ENCODE results near the gene CYTH1. TPM values are rescaled to one million over a fixed set of nuclear protein-coding genes. Genes with fewer than 3 reads are reported as not detected.

Gene CYTH1
- total RNA-seq, 2 donors from 2014 or later = 23.1 to 27.4 TPM

DNA sequence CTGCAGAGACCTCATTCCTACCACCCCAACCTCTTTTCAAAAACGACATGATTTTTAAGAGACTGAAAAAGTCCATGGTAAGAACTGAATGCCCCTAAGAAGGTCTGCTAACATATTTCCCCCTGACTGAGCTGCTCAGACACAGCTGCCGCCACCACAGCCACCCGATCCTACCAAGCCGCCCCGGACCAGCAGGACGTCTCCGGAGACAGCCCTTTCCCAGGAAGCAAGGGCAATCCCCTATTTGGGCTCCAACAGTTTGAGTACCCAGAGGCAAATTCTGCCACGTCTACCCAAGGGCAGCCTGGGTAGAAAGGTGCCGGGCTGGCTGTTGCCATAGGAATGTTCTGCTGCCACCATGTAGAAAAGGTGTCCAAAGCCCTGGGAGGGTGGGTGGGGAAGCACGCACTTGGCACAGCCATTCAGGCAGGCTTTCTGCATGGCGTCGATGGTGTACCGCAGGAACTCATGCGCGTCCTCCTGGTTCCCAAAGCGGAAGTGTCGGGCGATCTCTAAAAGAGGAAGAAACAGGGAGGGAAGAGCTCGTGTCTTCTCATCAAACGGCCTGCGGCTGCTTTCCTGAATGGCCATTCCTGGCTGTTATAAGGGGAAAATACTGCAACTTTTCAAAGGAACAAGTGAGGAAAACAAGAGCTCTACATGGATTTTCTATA lies 44.9 kb upstream of the CYTH1 start:
- peaks cover 5% of the 10 kb centered on the region for H3K4me1 Mint-ChIP-seq
- no peaks in the 10 kb centered on the region for H3K4me1 ChIP-seq (ENCODE audit: control insufficient read depth, insufficient read depth, low read length)
- H3K27me3 ChIP-seq (ENCODE audit: control insufficient read depth, insufficient read depth, low read length, poor library complexity, severe bottlenecking) = no peaks in the 10 kb centered on the region
- no peak overlapping the region for H3K4me3 Mint-ChIP-seq
- H3K36me3 Mint-ChIP-seq (ENCODE audit: low read depth) = peaks cover 87% of the 10 kb centered on the region
- no peaks in the 10 kb centered on the region for H3K9me3 ChIP-seq (ENCODE audit: control insufficient read depth, low read length)
- H3K27ac Mint-ChIP-seq = peak overlapping the region; percentile 18
- H3K27ac ChIP-seq (ENCODE audit: low read depth, low read length) = no peak overlapping the region
- no peak overlapping the region for H3K9ac ChIP-seq (ENCODE audit: extremely low read depth, low read length, poor library complexity, severe bottlenecking)
- WGBS, 2 experiments (ENCODE audit: insufficient coverage in 1 of 2, insufficient read length in 1 of 2) = 95% methylated on average over 19 to 21 of the region's 21 CpGs
- TF ChIP-seq, protein P1, sequence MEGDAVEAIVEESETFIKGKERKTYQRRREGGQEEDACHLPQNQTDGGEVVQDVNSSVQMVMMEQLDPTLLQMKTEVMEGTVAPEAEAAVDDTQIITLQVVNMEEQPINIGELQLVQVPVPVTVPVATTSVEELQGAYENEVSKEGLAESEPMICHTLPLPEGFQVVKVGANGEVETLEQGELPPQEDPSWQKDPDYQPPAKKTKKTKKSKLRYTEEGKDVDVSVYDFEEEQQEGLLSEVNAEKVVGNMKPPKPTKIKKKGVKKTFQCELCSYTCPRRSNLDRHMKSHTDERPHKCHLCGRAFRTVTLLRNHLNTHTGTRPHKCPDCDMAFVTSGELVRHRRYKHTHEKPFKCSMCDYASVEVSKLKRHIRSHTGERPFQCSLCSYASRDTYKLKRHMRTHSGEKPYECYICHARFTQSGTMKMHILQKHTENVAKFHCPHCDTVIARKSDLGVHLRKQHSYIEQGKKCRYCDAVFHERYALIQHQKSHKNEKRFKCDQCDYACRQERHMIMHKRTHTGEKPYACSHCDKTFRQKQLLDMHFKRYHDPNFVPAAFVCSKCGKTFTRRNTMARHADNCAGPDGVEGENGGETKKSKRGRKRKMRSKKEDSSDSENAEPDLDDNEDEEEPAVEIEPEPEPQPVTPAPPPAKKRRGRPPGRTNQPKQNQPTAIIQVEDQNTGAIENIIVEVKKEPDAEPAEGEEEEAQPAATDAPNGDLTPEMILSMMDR (conservative IDR thresholded peaks at IDR 0.05) = no peak
- no peak overlapping the region for H3K4me3 ChIP-seq (ENCODE audit: low read length)
- no peak for DNase-seq
- no peaks in the 10 kb centered on the region for H3K9me3 Mint-ChIP-seq
- H3K36me3 ChIP-seq (ENCODE audit: control insufficient read depth, insufficient read depth, low read length) = peaks cover 76% of the 10 kb centered on the region
- H3K27me3 Mint-ChIP-seq (ENCODE audit: insufficient read depth) = no peaks in the 10 kb centered on the region

DNA sequence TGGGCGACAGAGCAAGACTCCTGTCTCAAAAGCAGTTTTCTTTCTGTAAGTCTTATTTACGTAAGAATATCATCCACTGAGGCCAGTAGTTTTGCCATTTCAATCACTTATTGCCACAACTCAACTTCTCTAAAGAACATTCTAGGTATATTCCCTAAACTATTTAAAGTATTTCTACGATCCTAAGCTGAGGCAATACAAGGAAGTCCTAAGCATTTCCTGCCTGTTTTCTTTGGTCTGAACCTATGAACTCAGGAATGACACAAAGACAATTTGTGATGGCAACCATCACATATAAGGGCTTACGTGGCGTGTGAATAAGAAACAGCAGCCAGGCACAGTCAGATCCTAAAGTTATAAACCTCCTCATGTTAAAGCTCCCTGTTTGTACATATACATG lies 44.3 kb upstream of the CYTH1 start:
- H3K9ac ChIP-seq (ENCODE audit: extremely low read depth, low read length, poor library complexity, severe bottlenecking) = no peak overlapping the region
- H3K9me3 ChIP-seq (ENCODE audit: control insufficient read depth, low read length) = no peaks in the 10 kb centered on the region
- Mint-ChIP-seq H3K27ac (no peak overlapping the region), H3K27me3 (ENCODE audit: insufficient read depth) (no peaks in the 10 kb centered on the region), H3K9me3 (no peaks in the 10 kb centered on the region), H3K36me3 (ENCODE audit: low read depth) (peaks cover 86% of the 10 kb centered on the region), H3K4me3 (no peak overlapping the region), H3K4me1 (peaks cover 5% of the 10 kb centered on the region)
- no peaks in the 10 kb centered on the region for H3K4me1 ChIP-seq (ENCODE audit: control insufficient read depth, insufficient read depth, low read length)
- H3K27ac ChIP-seq (ENCODE audit: low read depth, low read length) = no peak overlapping the region
- 92 to 93% methylated on average over 3 to 5 of the region's 5 CpGs for WGBS, 2 experiments (ENCODE audit: insufficient coverage in 1 of 2, insufficient read length in 1 of 2)
- DNase-seq = no peak
- peaks cover 76% of the 10 kb centered on the region for H3K36me3 ChIP-seq (ENCODE audit: control insufficient read depth, insufficient read depth, low read length)
- H3K4me3 ChIP-seq (ENCODE audit: low read length) = no peak overlapping the region
- TF ChIP-seq, protein P1 (conservative IDR thresholded peaks at IDR 0.05) = no peak
- H3K27me3 ChIP-seq (ENCODE audit: control insufficient read depth, insufficient read depth, low read length, poor library complexity, severe bottlenecking) = no peaks in the 10 kb centered on the region

GRCh38 chr17:78825696-78826095 lies 43.6 kb upstream of the CYTH1 start:
- 95 to 100% methylated on average over 2 to 6 of the region's 6 CpGs for WGBS, 2 experiments (ENCODE audit: insufficient coverage in 1 of 2, insufficient read length in 1 of 2)
- Histone ChIP-seq H3K27me3 (ENCODE audit: control insufficient read depth, insufficient read depth, low read length, poor library complexity, severe bottlenecking) (no peaks in the 10 kb centered on the region), H3K9me3 (ENCODE audit: control insufficient read depth, low read length) (no peaks in the 10 kb centered on the region), H3K27ac (ENCODE audit: low read depth, low read length) (no peak overlapping the region), H3K9ac (ENCODE audit: extremely low read depth, low read length, poor library complexity, severe bottlenecking) (no peak overlapping the region), H3K36me3 (ENCODE audit: control insufficient read depth, insufficient read depth, low read length) (peaks cover 75% of the 10 kb centered on the region), H3K4me1 (ENCODE audit: control insufficient read depth, insufficient read depth, low read length) (no peaks in the 10 kb centered on the region), H3K4me3 (ENCODE audit: low read length) (no peak overlapping the region)
- Mint-ChIP-seq H3K27me3 (ENCODE audit: insufficient read depth) (no peaks in the 10 kb centered on the region), H3K9me3 (no peaks in the 10 kb centered on the region), H3K36me3 (ENCODE audit: low read depth) (peaks cover 85% of the 10 kb centered on the region), H3K27ac (peak overlapping the region; percentile 70), H3K4me1 (peaks cover 5% of the 10 kb centered on the region), H3K4me3 (no peak overlapping the region)
- TF ChIP-seq, protein P1 (conservative IDR thresholded peaks at IDR 0.05) = no peak
- DNase-seq = no peak

All from endodermal cell (in vitro differentiated cells).